Liver (tissue), 3 donors: ENCODE data around the gene RIMOC1.

ENCODE experiments used
- CTCF ChIP-seq: fragments of 150-350 bp; IDR thresholded peaks from 2 replicates; pipeline ENCODE4 v1.5.1; 2017; ENCODE audit warnings: improper control_type of control experiment, low read depth, low read length; ENCODE audit not compliant: missing input control
- EGR1 ChIP-seq, 2 donors: IDR thresholded peaks; 2 replicates each; pipeline ENCODE4 v1.6.1; 2016 to 2018; ENCODE audit warnings: antibody characterized with exemption in 2 of 2, low read depth in 2 of 2
- FOXA2 ChIP-seq: IDR thresholded peaks from 2 replicates; pipeline ENCODE4 v1.6.1; 2016; ENCODE audit warnings: antibody characterized with exemption
- GABPA ChIP-seq, 2 donors: IDR thresholded peaks in 1 of 2; conservative IDR thresholded peaks in 1 of 2; 2 replicates each; pipeline ENCODE4 v1.6.1; 2016; ENCODE audit warnings: antibody characterized with exemption in 2 of 2, mild to moderate bottlenecking in 1 of 2, moderate library complexity in 1 of 2
- HNF4G ChIP-seq: IDR thresholded peaks from 2 replicates; pipeline ENCODE4 v1.6.1; 2016; ENCODE audit warnings: antibody characterized with exemption
- MAX ChIP-seq: IDR thresholded peaks from 2 replicates; pipeline ENCODE4 v1.6.1; 2016; ENCODE audit warnings: antibody characterized with exemption
- RAD21 ChIP-seq, 2 donors: IDR thresholded peaks; 2 replicates each; pipeline ENCODE4 v1.6.1; 2016; ENCODE audit warnings: antibody characterized with exemption in 2 of 2, mild to moderate bottlenecking in 2 of 2
- RXRA ChIP-seq, 2 donors: IDR thresholded peaks; 2 replicates each; pipeline ENCODE4 v1.6.1; 2017 to 2018; ENCODE audit warnings: antibody characterized with exemption in 2 of 2, mild to moderate bottlenecking in 1 of 2
- TAF1 ChIP-seq: conservative IDR thresholded peaks from 2 replicates; pipeline ENCODE4 v1.6.1; 2016; ENCODE audit warnings: antibody characterized with exemption, mild to moderate bottlenecking
- YY1 ChIP-seq: IDR thresholded peaks from 2 replicates; pipeline ENCODE4 v1.6.1; 2016; ENCODE audit warnings: antibody characterized with exemption, mild to moderate bottlenecking
- TF ChIP-seq, protein P1 (sequence below): IDR thresholded peaks from 2 replicates; pipeline ENCODE4 v1.6.1; 2016; ENCODE audit warnings: antibody characterized with exemption
- donor health status: healthy.
- donor health status: healthy.

DNA sequence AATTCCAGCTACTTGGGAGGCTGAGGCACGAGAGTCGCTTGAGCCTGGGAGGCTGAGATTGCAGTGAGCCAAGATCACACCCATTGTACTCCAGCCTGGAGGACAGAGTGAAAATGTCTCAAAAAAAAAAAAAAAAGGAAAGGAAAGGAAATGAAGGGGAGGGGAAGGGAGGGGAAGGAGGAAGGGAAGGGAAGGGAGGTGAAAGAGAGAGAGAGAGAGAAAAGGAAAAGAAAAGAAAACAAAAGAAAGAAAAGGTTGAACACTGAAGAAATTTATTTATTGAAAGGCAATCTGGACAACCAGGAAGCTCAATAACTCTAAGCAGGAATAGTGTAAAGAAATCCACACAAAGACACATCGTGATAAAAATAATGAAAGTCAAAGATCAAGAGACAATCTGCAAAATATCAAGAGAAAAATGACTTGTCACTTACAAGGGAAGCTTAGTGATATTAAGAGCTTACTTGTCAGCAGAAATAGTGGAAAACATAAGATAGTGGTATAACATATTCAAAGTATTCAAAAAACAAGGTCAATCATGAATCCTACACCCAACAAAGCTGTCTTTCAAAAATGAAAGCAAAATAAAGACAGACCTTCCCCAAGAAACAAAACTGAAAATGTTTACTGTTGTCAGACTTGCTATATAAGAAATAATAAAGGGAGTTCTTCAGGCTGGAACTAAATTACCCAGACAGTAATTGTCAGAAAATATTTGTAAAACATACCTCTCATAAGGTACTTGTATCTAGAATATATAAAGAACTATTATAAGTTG lies 10.9 kb upstream of the RIMOC1 start:
- no peak for TF ChIP-seq YY1
- TF ChIP-seq CTCF: no peak
- no peak for TF ChIP-seq RAD21 (IDR thresholded peaks at IDR 0.05)
- TF ChIP-seq MAX: no peak
- no peak for TF ChIP-seq TAF1
- no peak for TF ChIP-seq RXRA (IDR thresholded peaks at IDR 0.05)
- TF ChIP-seq EGR1 (IDR thresholded peaks at IDR 0.05; ENCODE audit: low read depth in 2 of 2): no peak
- TF ChIP-seq HNF4G: no peak
- no peak for TF ChIP-seq GABPA (IDR thresholded peaks at IDR 0.05 in 1 of 2, conservative IDR thresholded peaks at IDR 0.05 in 1 of 2)
- no peak for TF ChIP-seq FOXA2
- TF ChIP-seq, protein P1, sequence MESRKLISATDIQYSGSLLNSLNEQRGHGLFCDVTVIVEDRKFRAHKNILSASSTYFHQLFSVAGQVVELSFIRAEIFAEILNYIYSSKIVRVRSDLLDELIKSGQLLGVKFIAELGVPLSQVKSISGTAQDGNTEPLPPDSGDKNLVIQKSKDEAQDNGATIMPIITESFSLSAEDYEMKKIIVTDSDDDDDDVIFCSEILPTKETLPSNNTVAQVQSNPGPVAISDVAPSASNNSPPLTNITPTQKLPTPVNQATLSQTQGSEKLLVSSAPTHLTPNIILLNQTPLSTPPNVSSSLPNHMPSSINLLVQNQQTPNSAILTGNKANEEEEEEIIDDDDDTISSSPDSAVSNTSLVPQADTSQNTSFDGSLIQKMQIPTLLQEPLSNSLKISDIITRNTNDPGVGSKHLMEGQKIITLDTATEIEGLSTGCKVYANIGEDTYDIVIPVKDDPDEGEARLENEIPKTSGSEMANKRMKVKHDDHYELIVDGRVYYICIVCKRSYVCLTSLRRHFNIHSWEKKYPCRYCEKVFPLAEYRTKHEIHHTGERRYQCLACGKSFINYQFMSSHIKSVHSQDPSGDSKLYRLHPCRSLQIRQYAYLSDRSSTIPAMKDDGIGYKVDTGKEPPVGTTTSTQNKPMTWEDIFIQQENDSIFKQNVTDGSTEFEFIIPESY: no peak
